ENCODE data around the gene SLC16A3.

The SLC16A3 gene

GRCh38 chr17:82217120-82217529 is 11.7 kb upstream of the SLC16A3 start:
- Histone ChIP-seq H2AFZ (ENCODE audit: low read length) (peak overlapping the region; percentile 2; the same call in 1 of the 2 replicates), H3K9me3 (replicated peaks; ENCODE audit: insufficient read depth, low read length) (no peaks in the 10 kb centered on the region), H3K27me3 (replicated peaks; ENCODE audit: insufficient read depth, low read length) (0 out of 2 replicates have a peak, but pooled peaks cover 3% of the 10 kb centered on the region), H3K4me1 (ENCODE audit: low read length) (peaks cover 14% of the 10 kb centered on the region), H3K9me2 (replicated peaks; ENCODE audit: insufficient read depth, low read length) (no peaks in the 10 kb centered on the region), H3K79me2 (ENCODE audit: low read length) (no peaks in the 10 kb centered on the region), H3K9ac (ENCODE audit: low read length) (peak overlapping the region; percentile 6; the same call in 1 of the 2 replicates), H3K27ac (ENCODE audit: low read length) (no peak overlapping the region), H3K4me3 (ENCODE audit: low read length) (no peak overlapping the region), H3K36me3 (replicated peaks; ENCODE audit: insufficient read depth, low read length) (no peaks in the 10 kb centered on the region), H4K20me1 (ENCODE audit: insufficient read depth, low read length) (no peaks in the 10 kb centered on the region), H3K4me2 (ENCODE audit: low read depth, low read length) (no peak overlapping the region), H3F3A (ENCODE audit: insufficient read depth, low read length) (no peaks in the 10 kb centered on the region)
- TF ChIP-seq CTCF (IDR thresholded peaks at IDR 0.05; ENCODE audit: low read length) = no peak
- no peak for TF ChIP-seq EZH2phosphoT487 (IDR thresholded peaks at IDR 0.05; ENCODE audit: low read length)
- TF ChIP-seq EZH2 (optimal IDR thresholded peaks at IDR 0.05; ENCODE audit: low read depth, low read length) = no peak
- no peak for DNase-seq

GRCh38 chr17:82217530-82218204 is 11.2 kb upstream of the SLC16A3 start:
- H2AFZ ChIP-seq (ENCODE audit: low read length) = no peak overlapping the region
- no peak overlapping the region for H3K9ac ChIP-seq (ENCODE audit: low read length)
- H3K4me3 ChIP-seq (ENCODE audit: low read length) = no peak overlapping the region
- H3K4me1 ChIP-seq (ENCODE audit: low read length) = peaks cover 14% of the 10 kb centered on the region
- H3K79me2 ChIP-seq (ENCODE audit: low read length) = no peaks in the 10 kb centered on the region
- no peaks in the 10 kb centered on the region for H3K9me2 ChIP-seq (replicated peaks; ENCODE audit: insufficient read depth, low read length)
- no peaks in the 10 kb centered on the region for H3F3A ChIP-seq (ENCODE audit: insufficient read depth, low read length)
- no peak overlapping the region for H3K4me2 ChIP-seq (ENCODE audit: low read depth, low read length)
- no peak for TF ChIP-seq EZH2phosphoT487 (IDR thresholded peaks at IDR 0.05; ENCODE audit: low read length)
- 0 out of 2 replicates have a peak, but pooled peaks cover 3% of the 10 kb centered on the region for H3K27me3 ChIP-seq (replicated peaks; ENCODE audit: insufficient read depth, low read length)
- no peak overlapping the region for H3K27ac ChIP-seq (ENCODE audit: low read length)
- no peaks in the 10 kb centered on the region for H4K20me1 ChIP-seq (ENCODE audit: insufficient read depth, low read length)
- no peaks in the 10 kb centered on the region for H3K36me3 ChIP-seq (replicated peaks; ENCODE audit: insufficient read depth, low read length)
- H3K9me3 ChIP-seq (replicated peaks; ENCODE audit: insufficient read depth, low read length) = no peaks in the 10 kb centered on the region
- DNase-seq = no peak

GRCh38 chr17:82218349-82219075 is 10.3 kb upstream of the SLC16A3 start:
- Histone ChIP-seq H4K20me1 (ENCODE audit: insufficient read depth, low read length) (no peaks in the 10 kb centered on the region), H3K36me3 (replicated peaks; ENCODE audit: insufficient read depth, low read length) (no peaks in the 10 kb centered on the region), H3K9ac (ENCODE audit: low read length) (no peak overlapping the region), H3K79me2 (ENCODE audit: low read length) (no peaks in the 10 kb centered on the region), H3K9me2 (replicated peaks; ENCODE audit: insufficient read depth, low read length) (no peaks in the 10 kb centered on the region), H3K9me3 (replicated peaks; ENCODE audit: insufficient read depth, low read length) (no peaks in the 10 kb centered on the region), H2AFZ (ENCODE audit: low read length) (no peak overlapping the region), H3K4me1 (ENCODE audit: low read length) (peaks cover 14% of the 10 kb centered on the region), H3K4me3 (ENCODE audit: low read length) (no peak overlapping the region), H3K4me2 (ENCODE audit: low read depth, low read length) (no peak overlapping the region), H3F3A (ENCODE audit: insufficient read depth, low read length) (no peaks in the 10 kb centered on the region), H3K27me3 (replicated peaks; ENCODE audit: insufficient read depth, low read length) (0 out of 2 replicates have a peak, but pooled peaks cover 3% of the 10 kb centered on the region), H3K27ac (ENCODE audit: low read length) (no peak overlapping the region)
- TF ChIP-seq EZH2phosphoT487 (IDR thresholded peaks at IDR 0.05; ENCODE audit: low read length) (no peak), EZH2 (optimal IDR thresholded peaks at IDR 0.05; ENCODE audit: low read depth, low read length) (no peak), CTCF (IDR thresholded peaks at IDR 0.05; ENCODE audit: low read length) (no peak)
- no peak for DNase-seq

Data from MM.1S (cell line).